ENCODE data around the gene PIAS3. TPM values are rescaled to one million over a fixed set of nuclear protein-coding genes. Genes with fewer than 3 reads are reported as not detected.

The PIAS3 gene
- polyA plus RNA-seq, 1 donor from 2014 or later: 15.0 TPM

DNA sequence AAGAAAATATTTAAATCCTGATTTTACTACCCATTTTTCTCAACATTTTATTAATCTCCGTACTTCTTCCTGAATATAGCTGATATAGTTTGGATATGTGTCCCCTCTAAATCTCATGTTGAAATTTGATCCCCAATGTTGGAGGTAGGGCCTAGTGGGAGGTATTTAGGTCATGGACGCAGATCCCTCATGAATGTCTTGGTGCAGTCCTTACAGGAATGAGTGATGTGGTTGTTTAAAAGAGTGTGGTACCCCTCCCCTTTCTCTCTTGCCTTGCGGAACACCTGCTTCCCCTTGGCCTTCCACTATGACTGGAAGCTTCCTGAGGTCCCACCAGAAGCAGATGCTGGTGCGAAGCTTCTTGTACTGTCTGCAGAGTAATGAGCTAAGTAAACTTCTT, 52.5 kb downstream of the PIAS3 start:
- H3K4me3 ChIP-seq (ENCODE audit: low read length): no peak overlapping the region
- no peak overlapping the region for H3K4me2 ChIP-seq (ENCODE audit: low read length)
- TF ChIP-seq EP300 (conservative IDR thresholded peaks at IDR 0.05; ENCODE audit: poor library complexity, severe bottlenecking) (no peak), SMC3 (conservative IDR thresholded peaks at IDR 0.05; ENCODE audit: poor library complexity) (no peak), TAF1 (IDR thresholded peaks at IDR 0.05; ENCODE audit: low read depth) (no peak), RAD21 (conservative IDR thresholded peaks at IDR 0.05) (no peak), POLR2AphosphoS5 (IDR thresholded peaks at IDR 0.05) (no peak), MXI1 (conservative IDR thresholded peaks at IDR 0.05; ENCODE audit: poor library complexity, severe bottlenecking) (no peak), EZH2 (IDR thresholded peaks at IDR 0.05; ENCODE audit: borderline replicate concordance, insufficient read depth, low read length, poor library complexity, severe bottlenecking) (no peak)
- TF ChIP-seq, protein P1, sequence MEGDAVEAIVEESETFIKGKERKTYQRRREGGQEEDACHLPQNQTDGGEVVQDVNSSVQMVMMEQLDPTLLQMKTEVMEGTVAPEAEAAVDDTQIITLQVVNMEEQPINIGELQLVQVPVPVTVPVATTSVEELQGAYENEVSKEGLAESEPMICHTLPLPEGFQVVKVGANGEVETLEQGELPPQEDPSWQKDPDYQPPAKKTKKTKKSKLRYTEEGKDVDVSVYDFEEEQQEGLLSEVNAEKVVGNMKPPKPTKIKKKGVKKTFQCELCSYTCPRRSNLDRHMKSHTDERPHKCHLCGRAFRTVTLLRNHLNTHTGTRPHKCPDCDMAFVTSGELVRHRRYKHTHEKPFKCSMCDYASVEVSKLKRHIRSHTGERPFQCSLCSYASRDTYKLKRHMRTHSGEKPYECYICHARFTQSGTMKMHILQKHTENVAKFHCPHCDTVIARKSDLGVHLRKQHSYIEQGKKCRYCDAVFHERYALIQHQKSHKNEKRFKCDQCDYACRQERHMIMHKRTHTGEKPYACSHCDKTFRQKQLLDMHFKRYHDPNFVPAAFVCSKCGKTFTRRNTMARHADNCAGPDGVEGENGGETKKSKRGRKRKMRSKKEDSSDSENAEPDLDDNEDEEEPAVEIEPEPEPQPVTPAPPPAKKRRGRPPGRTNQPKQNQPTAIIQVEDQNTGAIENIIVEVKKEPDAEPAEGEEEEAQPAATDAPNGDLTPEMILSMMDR (IDR thresholded peaks at IDR 0.05; ENCODE audit: poor library complexity, severe bottlenecking): no peak
- TF ChIP-seq, protein P2, sequence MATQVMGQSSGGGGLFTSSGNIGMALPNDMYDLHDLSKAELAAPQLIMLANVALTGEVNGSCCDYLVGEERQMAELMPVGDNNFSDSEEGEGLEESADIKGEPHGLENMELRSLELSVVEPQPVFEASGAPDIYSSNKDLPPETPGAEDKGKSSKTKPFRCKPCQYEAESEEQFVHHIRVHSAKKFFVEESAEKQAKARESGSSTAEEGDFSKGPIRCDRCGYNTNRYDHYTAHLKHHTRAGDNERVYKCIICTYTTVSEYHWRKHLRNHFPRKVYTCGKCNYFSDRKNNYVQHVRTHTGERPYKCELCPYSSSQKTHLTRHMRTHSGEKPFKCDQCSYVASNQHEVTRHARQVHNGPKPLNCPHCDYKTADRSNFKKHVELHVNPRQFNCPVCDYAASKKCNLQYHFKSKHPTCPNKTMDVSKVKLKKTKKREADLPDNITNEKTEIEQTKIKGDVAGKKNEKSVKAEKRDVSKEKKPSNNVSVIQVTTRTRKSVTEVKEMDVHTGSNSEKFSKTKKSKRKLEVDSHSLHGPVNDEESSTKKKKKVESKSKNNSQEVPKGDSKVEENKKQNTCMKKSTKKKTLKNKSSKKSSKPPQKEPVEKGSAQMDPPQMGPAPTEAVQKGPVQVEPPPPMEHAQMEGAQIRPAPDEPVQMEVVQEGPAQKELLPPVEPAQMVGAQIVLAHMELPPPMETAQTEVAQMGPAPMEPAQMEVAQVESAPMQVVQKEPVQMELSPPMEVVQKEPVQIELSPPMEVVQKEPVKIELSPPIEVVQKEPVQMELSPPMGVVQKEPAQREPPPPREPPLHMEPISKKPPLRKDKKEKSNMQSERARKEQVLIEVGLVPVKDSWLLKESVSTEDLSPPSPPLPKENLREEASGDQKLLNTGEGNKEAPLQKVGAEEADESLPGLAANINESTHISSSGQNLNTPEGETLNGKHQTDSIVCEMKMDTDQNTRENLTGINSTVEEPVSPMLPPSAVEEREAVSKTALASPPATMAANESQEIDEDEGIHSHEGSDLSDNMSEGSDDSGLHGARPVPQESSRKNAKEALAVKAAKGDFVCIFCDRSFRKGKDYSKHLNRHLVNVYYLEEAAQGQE (IDR thresholded peaks at IDR 0.05; ENCODE audit: borderline replicate concordance): no peak
- no peaks in the 10 kb centered on the region for H3K36me3 ChIP-seq (ENCODE audit: insufficient read depth, low read length)
- no peaks in the 10 kb centered on the region for H3K27me3 ChIP-seq (ENCODE audit: insufficient read depth, low read depth, low read length)
- H3K27ac ChIP-seq (ENCODE audit: low read length): no peak overlapping the region
- H3K9me2 ChIP-seq (ENCODE audit: insufficient read depth, low read length): no peaks in the 10 kb centered on the region
- H3F3A ChIP-seq (ENCODE audit: insufficient read depth, low read length, poor library complexity, severe bottlenecking): no peaks in the 10 kb centered on the region
- peaks cover 11% of the 10 kb centered on the region for H3K79me2 ChIP-seq (replicated peaks; ENCODE audit: insufficient read depth, low read length)
- no peaks in the 10 kb centered on the region for H3K9me3 ChIP-seq (ENCODE audit: low read length)
- H4K20me1 ChIP-seq (ENCODE audit: insufficient read depth): no peaks in the 10 kb centered on the region
- H3K9ac ChIP-seq (ENCODE audit: low read length): no peak overlapping the region
- no peak overlapping the region for H2AFZ ChIP-seq (ENCODE audit: low read depth, low read length)

DNA sequence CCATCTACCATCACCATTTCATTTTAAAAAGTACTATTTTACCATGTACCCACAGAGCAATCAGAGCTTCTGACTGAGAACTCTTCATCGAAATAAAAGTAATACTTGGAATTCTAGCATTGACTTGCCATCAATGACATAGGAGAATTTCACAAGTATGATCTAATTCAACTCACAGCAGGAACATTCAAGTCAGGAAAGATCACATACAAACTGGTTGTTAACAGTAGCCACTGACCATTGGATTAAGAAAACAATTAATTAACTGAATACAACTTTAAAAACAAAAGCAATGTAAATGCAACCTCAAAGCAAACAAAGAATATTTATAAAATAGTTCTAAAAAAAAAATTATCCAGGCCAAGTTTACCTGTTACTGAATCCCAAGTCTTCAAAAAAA, 53.8 kb downstream of the PIAS3 start:
- Histone ChIP-seq H3F3A (ENCODE audit: insufficient read depth, low read length, poor library complexity, severe bottlenecking) (no peaks in the 10 kb centered on the region), H3K9ac (ENCODE audit: low read length) (no peak overlapping the region), H3K4me3 (ENCODE audit: low read length) (no peak overlapping the region), H3K9me2 (ENCODE audit: insufficient read depth, low read length) (no peaks in the 10 kb centered on the region), H3K27ac (ENCODE audit: low read length) (no peak overlapping the region), H4K20me1 (ENCODE audit: insufficient read depth) (no peaks in the 10 kb centered on the region), H3K36me3 (ENCODE audit: insufficient read depth, low read length) (no peaks in the 10 kb centered on the region), H3K27me3 (ENCODE audit: insufficient read depth, low read depth, low read length) (no peaks in the 10 kb centered on the region), H2AFZ (ENCODE audit: low read depth, low read length) (no peak overlapping the region), H3K9me3 (ENCODE audit: low read length) (no peaks in the 10 kb centered on the region), H3K79me2 (replicated peaks; ENCODE audit: insufficient read depth, low read length) (peaks cover 11% of the 10 kb centered on the region), H3K4me2 (ENCODE audit: low read length) (no peak overlapping the region)
- TF ChIP-seq EP300 (conservative IDR thresholded peaks at IDR 0.05; ENCODE audit: poor library complexity, severe bottlenecking) (no peak), EZH2 (IDR thresholded peaks at IDR 0.05; ENCODE audit: borderline replicate concordance, insufficient read depth, low read length, poor library complexity, severe bottlenecking) (no peak), POLR2AphosphoS5 (IDR thresholded peaks at IDR 0.05) (no peak), TAF1 (IDR thresholded peaks at IDR 0.05; ENCODE audit: low read depth) (no peak), RAD21 (conservative IDR thresholded peaks at IDR 0.05) (no peak), MXI1 (conservative IDR thresholded peaks at IDR 0.05; ENCODE audit: poor library complexity, severe bottlenecking) (no peak), SMC3 (conservative IDR thresholded peaks at IDR 0.05; ENCODE audit: poor library complexity) (no peak)
- TF ChIP-seq, protein P2 (IDR thresholded peaks at IDR 0.05; ENCODE audit: borderline replicate concordance): no peak
- TF ChIP-seq, protein P1 (IDR thresholded peaks at IDR 0.05; ENCODE audit: poor library complexity, severe bottlenecking): no peak

Measured in neural cell (in vitro differentiated cells).